ENCODE measurements around the gene LNPEP. TPM values are rescaled to one million over a fixed set of nuclear protein-coding genes. Genes with fewer than 3 reads are reported as not detected.
A peak's percentile ranks its signal among the peaks of the same experiment; 100 is the strongest.

Gene LNPEP
- total RNA-seq, 1 donor from 2014 or later: 96.5 TPM

DNA sequence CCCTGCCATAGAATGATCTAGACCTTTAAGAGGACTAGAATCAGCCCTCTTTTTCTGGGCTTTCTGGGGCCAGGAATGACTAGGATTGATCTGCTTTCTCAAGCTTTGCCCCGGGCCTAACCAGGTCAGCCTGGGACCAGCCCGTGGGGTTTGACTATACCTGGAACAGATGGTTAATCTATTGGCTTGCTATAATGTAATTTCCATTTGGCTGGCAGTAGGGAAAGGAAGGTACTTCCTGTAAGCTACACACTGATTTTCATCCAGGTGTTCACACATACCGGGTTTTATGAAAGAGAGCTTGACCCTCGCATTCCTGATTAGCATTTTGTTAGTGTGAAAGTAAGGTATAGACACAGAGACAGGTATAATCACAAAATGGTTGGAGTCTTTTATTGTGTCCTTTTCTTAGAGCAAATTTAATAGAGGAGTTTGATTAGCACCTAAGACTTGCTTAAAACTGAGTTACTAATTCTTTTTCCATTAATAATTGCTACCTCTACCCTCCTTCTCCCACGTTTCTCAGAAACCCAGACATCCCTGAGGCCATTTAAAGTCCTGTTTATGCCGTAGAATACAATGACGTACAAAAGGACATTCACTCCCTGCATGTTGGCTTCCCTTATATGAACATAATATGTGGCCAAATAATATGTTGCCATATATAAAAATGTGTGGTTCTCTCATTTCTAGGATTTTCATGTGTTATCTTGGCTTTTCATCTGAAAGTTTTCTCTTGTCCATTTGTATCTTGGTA lies 17.3 kb downstream of the LNPEP start:
- Mint-ChIP-seq H3K4me3 (no peak overlapping the region), H3K36me3 (ENCODE audit: low read depth) (peaks cover 25% of the 10 kb centered on the region), H3K9me3 (no peaks in the 10 kb centered on the region), H3K27me3 (no peaks in the 10 kb centered on the region), H3K4me1 (peaks cover 72% of the 10 kb centered on the region), H3K27ac (peak overlapping the region; percentile 50)
- TF ChIP-seq, protein P1, sequence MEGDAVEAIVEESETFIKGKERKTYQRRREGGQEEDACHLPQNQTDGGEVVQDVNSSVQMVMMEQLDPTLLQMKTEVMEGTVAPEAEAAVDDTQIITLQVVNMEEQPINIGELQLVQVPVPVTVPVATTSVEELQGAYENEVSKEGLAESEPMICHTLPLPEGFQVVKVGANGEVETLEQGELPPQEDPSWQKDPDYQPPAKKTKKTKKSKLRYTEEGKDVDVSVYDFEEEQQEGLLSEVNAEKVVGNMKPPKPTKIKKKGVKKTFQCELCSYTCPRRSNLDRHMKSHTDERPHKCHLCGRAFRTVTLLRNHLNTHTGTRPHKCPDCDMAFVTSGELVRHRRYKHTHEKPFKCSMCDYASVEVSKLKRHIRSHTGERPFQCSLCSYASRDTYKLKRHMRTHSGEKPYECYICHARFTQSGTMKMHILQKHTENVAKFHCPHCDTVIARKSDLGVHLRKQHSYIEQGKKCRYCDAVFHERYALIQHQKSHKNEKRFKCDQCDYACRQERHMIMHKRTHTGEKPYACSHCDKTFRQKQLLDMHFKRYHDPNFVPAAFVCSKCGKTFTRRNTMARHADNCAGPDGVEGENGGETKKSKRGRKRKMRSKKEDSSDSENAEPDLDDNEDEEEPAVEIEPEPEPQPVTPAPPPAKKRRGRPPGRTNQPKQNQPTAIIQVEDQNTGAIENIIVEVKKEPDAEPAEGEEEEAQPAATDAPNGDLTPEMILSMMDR (IDR thresholded peaks at IDR 0.05): no peak
- ATAC-seq (ENCODE audit: low read depth): no peak
- DNase-seq: no peak
- intact Hi-C loops (cut with micrococcal nuclease): no loop called here
- ChIA-PET CTCF (no interaction called here), POLR2A (interaction anchor here (1.6 kb wide), 1 partner anchor 18 kb away, joined by 4 read pairs; the partner anchor contains the start of gene LNPEP)

DNA sequence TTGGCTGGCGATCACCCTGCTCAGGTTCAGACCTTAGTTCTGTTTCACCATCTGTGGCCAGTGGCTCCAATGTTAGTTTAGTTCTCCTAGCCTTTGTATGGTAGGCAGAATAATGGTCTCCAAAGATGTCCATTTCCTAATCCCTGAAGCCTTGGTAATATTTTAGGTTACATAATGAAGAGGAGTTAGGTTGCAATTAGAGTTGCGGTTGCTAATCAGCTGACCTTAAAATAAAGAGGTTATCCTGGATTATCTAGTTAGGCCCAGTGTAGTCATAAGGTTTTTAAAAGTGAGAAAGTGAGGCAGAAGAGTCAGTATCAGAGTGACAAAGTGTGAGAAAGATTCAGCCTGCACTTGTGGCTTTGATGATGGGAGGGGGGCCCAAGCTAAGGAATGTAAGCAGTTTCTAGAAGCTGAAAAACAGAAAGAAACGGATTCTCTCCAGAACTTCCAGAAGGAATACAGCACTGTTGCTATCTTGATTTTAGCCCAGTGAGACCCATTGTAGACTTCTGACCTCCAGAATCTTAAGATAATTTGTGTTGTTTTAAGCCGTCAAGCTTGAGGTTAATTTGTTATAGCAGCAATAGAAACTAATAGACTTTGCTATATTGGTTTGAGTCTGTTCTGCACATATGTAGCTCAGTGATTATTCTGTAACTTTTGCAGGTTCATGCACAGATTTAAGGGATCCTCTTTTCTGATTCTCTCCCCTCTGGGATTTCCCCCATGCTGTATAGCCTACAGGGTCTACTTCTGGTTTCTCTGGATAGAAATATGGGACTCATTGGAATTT lies 21.6 kb downstream of the LNPEP start:
- TF ChIP-seq, protein P1 (IDR thresholded peaks at IDR 0.05): no peak
- Mint-ChIP-seq H3K27ac (peak overlapping the region; percentile 86), H3K4me1 (peaks cover 84% of the 10 kb centered on the region), H3K4me3 (peak overlapping the region; percentile 73), H3K27me3 (no peaks in the 10 kb centered on the region), H3K9me3 (no peaks in the 10 kb centered on the region), H3K36me3 (ENCODE audit: low read depth) (peaks cover 9% of the 10 kb centered on the region)
- ChIA-PET CTCF (interaction anchor here (0.8 to 1.1 kb wide), 3 partner anchors 21 to 89 kb away, joined by 3 to 4 read pairs (median 4); no protein-coding TSS in a partner anchor), POLR2A (interaction anchor here (0.5 to 3.7 kb wide), 7 partner anchors 19 to 149 kb away, joined by 3 to 27 read pairs (median 4); partner anchors contain the start of genes ERAP1 and LNPEP)
- intact Hi-C loops (cut with micrococcal nuclease): loop anchor here (1.0 kb wide), 3 partner anchors 7 to 87 kb away; no protein-coding TSS in a partner anchor
- DNase-seq (no peak), ATAC-seq (ENCODE audit: low read depth) (peak; percentile 40)

DNA sequence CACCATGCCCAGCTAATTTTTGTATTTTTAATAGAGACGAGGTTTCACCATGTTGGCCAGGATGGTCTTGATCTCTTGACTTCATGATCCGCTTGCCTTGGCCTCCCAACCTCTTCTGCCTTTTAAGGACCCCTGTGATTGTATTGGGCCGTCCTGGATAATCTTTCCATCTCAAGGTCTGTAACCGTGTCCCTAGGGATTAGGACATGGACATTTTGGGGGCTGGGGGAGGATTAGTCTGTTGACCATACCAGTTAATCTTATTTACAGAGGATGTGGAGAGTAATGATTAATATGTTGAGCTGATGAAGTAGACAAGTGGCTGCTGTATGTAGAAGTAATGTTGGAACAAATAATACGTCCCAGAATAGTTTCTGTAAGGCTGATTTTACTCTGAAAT lies 23.1 kb downstream of the LNPEP start:
- no peak for DNase-seq
- Mint-ChIP-seq H3K4me1 (peaks cover 84% of the 10 kb centered on the region), H3K36me3 (ENCODE audit: low read depth) (peaks cover 18% of the 10 kb centered on the region), H3K27me3 (no peaks in the 10 kb centered on the region), H3K9me3 (no peaks in the 10 kb centered on the region), H3K4me3 (peak overlapping the region; percentile 73), H3K27ac (peak overlapping the region; percentile 86)
- no peak for ATAC-seq (ENCODE audit: low read depth)
- TF ChIP-seq, protein P1 (IDR thresholded peaks at IDR 0.05): no peak
- ChIA-PET CTCF (no interaction called here), POLR2A (interaction anchor here (1.3 to 3.7 kb wide), 4 partner anchors 23 to 151 kb away, joined by 3 to 27 read pairs (median 5); partner anchors contain the start of genes ERAP1 and LNPEP)
- intact Hi-C loops (cut with micrococcal nuclease): loop anchor here (1.0 kb wide), 3 partner anchors 9 to 89 kb away; no protein-coding TSS in a partner anchor

DNA sequence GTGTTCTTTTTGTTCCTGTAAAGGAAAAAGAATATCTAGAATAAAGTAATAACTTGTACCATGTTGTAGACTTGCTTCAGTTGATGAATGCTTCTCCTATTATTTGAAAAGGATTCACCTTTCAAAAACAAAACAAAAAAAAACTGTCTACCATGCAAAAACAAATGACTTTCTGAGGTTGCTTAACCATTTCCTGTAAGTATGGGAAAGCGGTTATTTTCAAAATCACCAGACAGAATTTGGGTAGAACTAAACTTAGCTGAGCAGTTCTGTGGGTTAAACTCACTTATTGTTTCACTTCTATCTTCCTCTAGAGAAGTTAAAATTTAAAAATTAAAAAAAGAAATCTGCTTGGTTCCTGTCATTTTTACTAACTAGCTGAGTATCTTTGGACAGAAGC lies 25.2 kb downstream of the LNPEP start:
- POLR2A ChIA-PET: interaction anchor here (0.8 to 1.3 kb wide), 4 partner anchors 16 to 85 kb away, joined by 3 to 5 read pairs (median 4); partner anchors contain the start of genes ERAP2 and LNPEP
- TF ChIP-seq, protein P1 (IDR thresholded peaks at IDR 0.05): no peak
- CTCF ChIA-PET: interaction anchor here (0.8 to 1.0 kb wide), 2 partner anchors 25 to 92 kb away, joined by 3 read pairs; partner anchors contain the start of gene LNPEP
- Mint-ChIP-seq H3K9me3 (no peaks in the 10 kb centered on the region), H3K27me3 (no peaks in the 10 kb centered on the region), H3K4me3 (peak overlapping the region; percentile 61), H3K27ac (peak overlapping the region; percentile 81), H3K36me3 (ENCODE audit: low read depth) (peaks cover 20% of the 10 kb centered on the region), H3K4me1 (peaks cover 89% of the 10 kb centered on the region)
- intact Hi-C loops (cut with micrococcal nuclease): loop anchor here (1.0 kb wide), 2 partner anchors 25 to 64 kb away; partner anchors contain the start of gene LNPEP
- DNase-seq: no peak
- ATAC-seq (ENCODE audit: low read depth): peak; percentile 29

Data from activated B cell treated with CpG ODN at 0.5 μM for 24 hours (primary cell).